NOMO-1 treated with DMSO at 0.1 percent for 48 hours (cell line): Measurements from ENCODE around the gene CDH4.

ENCODE experiments used
- DNase-seq: peaks from one replicate; lab custom pipeline; 2025; ENCODE audit not compliant: unreplicated experiment; lab: John Stamatoyannopoulos, UW

The CDH4 gene

DNA sequence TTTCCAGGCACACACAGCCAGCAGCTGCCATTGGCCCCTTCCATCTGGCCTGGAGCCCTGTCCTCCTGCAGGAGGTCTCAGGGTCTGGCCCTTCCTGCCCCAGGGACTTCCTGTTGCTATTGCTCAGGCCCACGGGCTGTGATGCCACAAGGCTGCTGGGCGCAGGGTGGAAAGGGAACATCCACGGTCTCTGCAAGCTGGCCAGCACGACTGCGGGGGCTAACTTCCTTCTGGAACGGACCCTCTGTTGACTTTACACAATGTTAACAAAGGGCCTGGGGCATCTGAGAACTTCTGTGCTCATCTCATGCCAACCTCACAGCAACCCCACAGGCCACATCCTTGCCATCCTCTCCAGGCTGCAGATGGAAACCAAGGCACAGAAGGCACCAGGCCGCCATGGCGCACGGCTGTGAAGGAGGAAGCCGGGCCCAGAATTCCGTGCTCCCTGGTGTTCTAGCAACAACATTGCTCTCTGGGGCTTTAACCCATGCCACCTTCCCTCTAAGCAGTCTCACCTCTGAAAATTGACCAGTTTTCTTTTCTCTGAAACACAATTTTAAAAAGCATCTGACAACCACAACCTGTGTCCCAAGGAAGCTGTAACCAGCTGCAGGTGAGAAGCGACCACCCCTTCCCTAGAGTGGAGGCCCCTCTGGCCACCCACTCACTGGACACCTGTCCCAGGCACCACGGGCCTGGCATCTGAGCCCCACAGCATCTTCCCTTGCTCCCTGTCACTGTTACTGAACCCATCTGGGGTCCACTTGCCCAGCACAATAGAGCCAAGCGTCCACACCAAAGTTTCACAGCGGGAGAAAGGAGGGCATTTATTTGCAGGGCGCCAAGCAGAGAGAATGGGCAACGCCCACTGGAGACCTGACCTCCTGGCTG, 261.3 kb downstream of the CDH4 start:
- DNase-seq, result no peak

GRCh38 chr20:61514018-61514365, 261.9 kb downstream of the CDH4 start:
- no peak for DNase-seq

DNA sequence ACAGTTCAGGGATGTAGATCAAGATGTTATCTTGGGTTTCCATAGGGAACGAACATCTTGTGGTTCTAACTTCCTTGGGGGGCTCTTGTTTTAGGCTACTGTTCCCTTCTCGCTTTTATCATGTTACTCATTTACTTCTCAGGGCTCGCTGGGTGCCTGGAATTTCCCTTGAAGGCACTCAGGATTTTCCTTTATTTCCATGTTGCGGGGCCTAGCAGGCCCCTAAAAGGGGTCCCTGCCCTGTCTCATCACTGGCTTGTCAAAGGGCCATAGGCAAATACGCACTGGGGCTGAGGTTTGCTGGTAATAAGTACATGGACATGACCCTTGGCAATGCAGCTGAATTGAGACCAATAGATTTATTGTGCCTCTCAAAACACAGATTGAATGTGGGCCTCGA, 262.3 kb downstream of the CDH4 start:
- no peak for DNase-seq

GRCh38 chr20:61514805-61515505, 262.9 kb downstream of the CDH4 start:
- DNase-seq, result no peak

GRCh38 chr20:61515922-61516321, 263.9 kb downstream of the CDH4 start:
- no peak for DNase-seq

- DNase-seq, result no peak
These were observed 264.5 kb downstream of the CDH4 start for GRCh38 chr20:61516346-61517208.

DNA sequence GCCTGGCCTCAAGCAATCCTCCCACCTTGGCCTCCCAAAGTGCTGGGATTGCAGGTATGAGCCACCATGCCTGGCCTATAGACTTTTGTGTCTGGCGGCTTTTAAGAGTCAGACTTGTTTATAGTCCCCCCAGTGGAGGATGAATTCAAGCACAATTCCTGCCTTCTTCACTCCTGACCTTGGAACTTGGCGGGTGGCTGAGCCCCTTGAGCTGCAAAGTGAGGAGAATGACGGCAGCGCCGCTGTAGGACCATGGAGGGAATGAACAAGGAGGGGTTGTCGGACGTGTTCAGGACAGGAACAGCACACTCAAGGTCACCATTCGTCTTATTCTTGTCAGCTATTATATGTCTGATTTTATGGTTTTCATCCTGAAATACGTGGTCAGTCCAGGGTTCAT, 265.4 kb downstream of the CDH4 start:
- DNase-seq, result no peak

- no peak for DNase-seq
These were observed 266.4 kb downstream of the CDH4 start for GRCh38 chr20:61518424-61518951.

GRCh38 chr20:61519488-61519887, 267.4 kb downstream of the CDH4 start:
- DNase-seq, result no peak

GRCh38 chr20:61520076-61520892, 268.2 kb downstream of the CDH4 start:
- DNase-seq, result no peak

DNA sequence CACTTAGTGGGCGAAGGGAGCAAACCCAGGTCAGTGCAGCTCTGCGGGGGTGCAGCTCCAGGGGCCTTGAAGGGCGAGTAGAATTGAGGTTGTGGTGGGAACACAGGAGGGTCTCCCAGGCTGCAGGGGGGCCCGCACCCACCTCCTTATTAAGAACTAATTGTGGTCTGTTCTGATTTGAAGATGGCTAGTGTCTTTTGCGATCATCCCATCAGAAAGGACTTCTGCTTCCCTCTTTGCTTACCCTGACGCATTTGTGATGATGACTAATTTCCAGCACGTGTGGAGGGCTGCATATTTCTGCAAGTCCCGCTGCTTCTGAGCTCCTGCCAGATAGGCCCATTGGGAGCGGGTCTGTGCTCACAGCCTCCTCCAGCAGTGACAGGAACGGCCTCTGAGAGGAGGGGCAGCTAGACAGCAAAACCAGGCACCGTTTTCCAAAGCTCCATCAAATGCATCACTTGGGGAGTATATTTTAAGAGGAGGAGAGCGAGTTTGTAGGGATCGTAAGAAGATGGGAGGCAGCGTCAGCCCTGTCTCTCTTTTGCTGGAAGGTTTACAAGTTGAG, 268.9 kb downstream of the CDH4 start:
- no peak for DNase-seq

DNA sequence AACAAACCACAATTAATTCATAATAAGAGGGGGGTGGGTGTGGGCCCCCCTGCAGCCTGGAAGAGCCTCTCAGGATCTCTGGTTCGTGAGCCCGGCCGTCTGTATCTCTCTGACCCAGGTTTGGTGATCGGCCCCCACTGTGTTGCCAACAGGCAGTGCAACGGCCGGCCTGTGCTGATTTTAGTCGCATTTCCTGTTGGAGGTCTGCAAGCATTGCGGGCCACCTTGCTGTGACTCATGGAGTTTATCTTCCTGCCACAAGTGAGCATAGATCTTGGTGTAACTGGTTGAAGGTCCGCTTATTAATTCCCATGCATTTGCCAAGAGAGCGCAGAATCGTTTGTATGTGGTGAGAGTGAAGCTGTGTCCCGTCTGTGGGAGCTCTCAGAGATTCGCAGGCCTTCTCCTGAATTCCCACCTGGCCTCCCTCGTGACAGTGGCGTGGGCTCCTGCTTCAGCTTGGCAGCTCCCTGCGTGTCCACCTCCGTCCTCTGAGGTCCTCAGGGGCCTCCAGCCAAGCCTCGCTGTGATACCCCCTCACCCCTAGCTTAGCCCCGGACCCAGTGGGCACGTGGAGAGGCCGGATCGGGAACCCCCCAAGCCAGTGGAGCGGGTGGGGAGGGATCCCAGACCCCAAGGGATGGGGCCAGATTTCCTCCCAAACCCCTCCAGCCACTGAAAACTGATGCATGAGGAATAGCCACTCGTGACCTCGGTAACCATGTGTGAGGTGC, 269.8 kb downstream of the CDH4 start:
- DNase-seq, result no peak

DNA sequence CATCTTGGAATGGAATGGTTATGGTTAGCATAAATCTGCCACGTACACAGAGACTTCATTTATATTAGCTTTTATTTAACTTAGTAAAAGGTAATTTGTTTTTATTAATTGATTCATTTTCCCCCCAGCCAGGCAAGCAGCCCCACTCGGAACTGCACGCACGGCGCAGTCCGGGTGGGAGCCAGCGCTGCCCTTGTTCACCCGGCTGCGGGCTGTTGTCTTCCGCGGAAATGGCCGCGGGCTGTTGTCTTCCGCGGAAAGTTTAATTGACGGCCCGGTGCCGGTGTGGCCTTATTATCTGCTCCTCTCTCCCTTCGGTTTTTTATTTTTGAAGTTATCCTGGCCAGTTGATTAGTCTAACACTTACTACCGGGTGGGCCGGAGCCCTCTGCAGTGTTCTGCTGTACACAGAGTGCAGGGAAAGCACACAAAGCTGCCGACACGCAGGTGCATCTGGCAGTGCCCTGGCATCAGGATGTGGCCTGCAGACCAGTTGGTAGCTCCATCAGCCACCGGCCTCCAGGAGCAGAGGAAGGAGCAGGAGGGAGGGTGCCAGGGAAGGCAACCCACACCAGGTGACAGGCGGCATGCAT, 270.5 kb downstream of the CDH4 start:
- no peak for DNase-seq

- DNase-seq, result no peak
These were observed 271.1 kb downstream of the CDH4 start for GRCh38 chr20:61523145-61523544.

GRCh38 chr20:61524951-61525666, 273.0 kb downstream of the CDH4 start:
- DNase-seq, result no peak

- DNase-seq, result no peak
These were observed 273.8 kb downstream of the CDH4 start for GRCh38 chr20:61525781-61526431.

DNA sequence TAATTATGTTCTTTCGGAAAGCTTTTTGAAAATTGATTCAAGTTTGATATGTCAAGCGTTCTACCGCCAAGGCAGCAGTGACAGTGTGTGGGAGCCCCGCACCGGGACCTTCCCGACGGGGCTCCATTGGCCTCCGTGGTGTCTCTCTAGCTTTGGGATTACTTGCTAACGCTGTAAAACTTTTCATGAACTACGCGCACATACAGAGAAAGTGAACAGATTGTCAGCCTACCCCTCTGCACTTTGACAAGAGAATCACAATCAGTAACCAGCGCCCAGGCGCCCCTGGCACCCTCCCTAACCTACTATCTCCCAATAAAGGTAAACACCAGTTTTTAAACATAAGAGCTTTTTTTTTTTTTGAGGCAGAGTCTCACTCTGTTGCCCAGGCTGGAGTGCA, 274.8 kb downstream of the CDH4 start:
- no peak for DNase-seq

DNA sequence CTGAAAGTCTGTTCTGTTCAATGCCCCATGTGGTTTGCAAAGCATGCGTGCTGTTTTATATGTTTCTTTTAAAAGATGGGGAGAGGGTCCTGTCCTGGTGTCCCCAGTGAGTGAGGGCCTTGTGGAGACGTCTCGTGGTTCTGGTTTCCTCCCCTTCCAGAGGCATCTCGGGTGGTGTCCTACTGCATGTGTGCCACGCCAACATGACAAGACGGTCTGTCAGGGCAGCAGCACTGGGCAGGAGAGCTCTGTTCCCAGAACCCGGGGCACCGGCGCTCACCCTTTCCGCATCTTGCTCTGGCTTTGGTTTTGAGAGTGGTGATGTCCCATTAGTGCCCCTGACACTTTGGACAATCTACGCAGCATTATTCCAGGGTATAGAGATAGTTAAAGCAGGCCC, 275.6 kb downstream of the CDH4 start:
- DNase-seq, result no peak
